Aorta (tissue), 5 donors: ENCODE measurements around the gene TLCD3B. TPM values are rescaled to one million over a fixed set of nuclear protein-coding genes. Genes with fewer than 3 reads are reported as not detected.

ENCODE experiments used
- ATAC-seq: fragments of 200-7000 bp; cut with Tn5 transposase; one replicate; pipeline ENCODE4 v1.9.1; 2022; ENCODE audit warnings: moderate library complexity; ENCODE audit not compliant: low FRiP score
- DNase-seq, 2 donors: peaks; one replicate each; pipeline ENCODE4 v3.0.0-alpha.2; 2020
- H3K27ac ChIP-seq, 2 donors: one replicate each; pipeline ENCODE4 v1.5.1; 2013; ENCODE audit warnings: low read length in 2 of 2, mild to moderate bottlenecking in 2 of 2, moderate library complexity in 2 of 2, control low read depth in 1 of 2, inconsistent platforms in 1 of 2, low read depth in 1 of 2
- H3K27me3 ChIP-seq, 2 donors: one replicate each; pipeline ENCODE4 v1.6.1; 2013; ENCODE audit warnings: control low read depth in 1 of 2, low read length in 1 of 2, mild to moderate bottlenecking in 1 of 2, moderate library complexity in 1 of 2; ENCODE audit not compliant: insufficient read depth in 2 of 2, control insufficient read depth in 1 of 2
- H3K36me3 ChIP-seq, 2 donors: one replicate each; pipeline ENCODE4 v1.6.1; 2013; ENCODE audit warnings: control low read depth in 1 of 2, low read length in 1 of 2, mild to moderate bottlenecking in 1 of 2; ENCODE audit not compliant: insufficient read depth in 2 of 2, control insufficient read depth in 1 of 2
- H3K4me1 ChIP-seq, 2 donors: one replicate each; pipeline ENCODE4 v1.6.1; 2013; ENCODE audit warnings: low read length in 2 of 2, control low read depth in 1 of 2, mild to moderate bottlenecking in 1 of 2, moderate library complexity in 1 of 2; ENCODE audit not compliant: insufficient read depth in 2 of 2, control insufficient read depth in 1 of 2
- H3K4me3 ChIP-seq, 2 donors: one replicate each; pipeline ENCODE4 v1.5.1; 2013; ENCODE audit warnings: low read length in 2 of 2, control low read depth in 1 of 2, mild to moderate bottlenecking in 1 of 2
- H3K9me3 ChIP-seq: one replicate; pipeline ENCODE4 v1.6.1; 2013; ENCODE audit warnings: mild to moderate bottlenecking, low read length; ENCODE audit not compliant: control insufficient read depth
- WGBS, 2 donors: extraction: QIAGEN DNeasy Blood & Tissue Kit; methylation state at CpG; one replicate each; pipeline ENCODE4 v1.1.7; 2013; 5-methylcytosine and 5-hydroxymethylcytosine counted together
- intact Hi-C, 2 donors: fragments of 100-400 bp; cut with DNase I; formaldehyde crosslinking; loops; one replicate each; pipeline versions ENCODE4 v1.14.2 to v1.15.0; 2022
- polyA plus RNA-seq, 2 donors: library from polyadenylated mRNA; stranded (reverse); fragments of 200-250 nt; gene quantifications; one replicate each; pipeline ENCODE4 v1.2.3, GENCODE V29; 2013
- total RNA-seq, 2 donors: library from RNA; stranded (reverse); fragmentation: NEBNext Ultra II Directional; extraction: Animal tissue kit (Norgen Biotek cat#: 25700); gene quantifications; one replicate each; pipeline ENCODE4 v1.2.1, GENCODE V29; 2021
- donor health status: healthy with polysubstance abuse.
- donor health status: Bipolar disorder and iron deficiency.
- donor health status: DM: no; HTN: no; CAD: no.
- donor health status: DM: no; HTN: no; CAD: no.
- donor health status: DM: yes; HTN: yes; CAD: no.

TLCD3B gene
- total and polyA plus RNA-seq, 4 donors = not detected

DNA sequence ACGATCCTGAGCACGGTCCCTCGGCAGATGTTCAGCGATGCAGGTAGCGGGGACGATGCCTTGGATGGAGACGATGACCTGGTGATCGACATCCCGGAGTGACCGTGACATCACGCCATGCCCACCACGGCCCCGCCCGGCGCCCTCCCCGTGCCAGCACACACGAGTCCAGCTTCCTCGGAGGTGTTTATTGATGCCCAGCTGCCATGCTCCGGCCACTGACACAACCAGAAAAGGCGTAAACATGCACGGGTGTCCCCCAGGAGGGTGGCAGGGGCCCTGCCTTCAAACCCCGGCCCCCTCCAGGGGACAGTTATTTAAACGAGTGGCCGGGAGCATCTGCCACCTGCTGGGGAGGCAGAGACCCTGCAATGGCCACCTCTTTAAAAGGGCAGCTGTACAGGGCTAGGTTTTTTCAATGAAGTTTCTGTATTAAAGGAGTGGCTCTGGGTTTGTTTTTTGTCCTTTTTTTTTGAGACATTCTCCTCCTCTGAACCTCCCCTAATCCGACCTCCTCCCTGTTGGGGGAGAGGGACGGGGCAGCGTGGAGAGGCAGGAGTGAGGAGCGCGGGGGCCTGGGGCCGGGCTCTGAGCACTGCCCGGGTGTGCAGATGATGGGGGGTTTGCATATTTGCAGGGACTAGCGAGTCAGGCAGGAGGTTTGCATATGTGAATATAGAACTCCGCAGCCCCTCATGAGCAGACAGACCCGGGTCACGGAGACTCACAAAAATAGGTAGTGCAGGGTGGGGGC, 25.6 kb downstream of the TLCD3B start:
- intact Hi-C loops = loop anchor here in 1 of 2 donors (5.0 kb wide), 1 partner anchor 258 kb away; the partner anchor contains the start of gene C16orf54
- H3K36me3 ChIP-seq = no peaks in the 10 kb centered on the region
- no peak overlapping the region for H3K4me3 ChIP-seq
- no peaks in the 10 kb centered on the region for H3K9me3 ChIP-seq
- DNase-seq = no peak
- no peaks in the 10 kb centered on the region for H3K27me3 ChIP-seq
- no peak overlapping the region for H3K27ac ChIP-seq
- H3K4me1 ChIP-seq = no peaks in the 10 kb centered on the region
- ATAC-seq = peak; percentile 52
- 54 to 64% methylated on average over 35 of the region's 35 CpGs for WGBS, 2 donors

DNA sequence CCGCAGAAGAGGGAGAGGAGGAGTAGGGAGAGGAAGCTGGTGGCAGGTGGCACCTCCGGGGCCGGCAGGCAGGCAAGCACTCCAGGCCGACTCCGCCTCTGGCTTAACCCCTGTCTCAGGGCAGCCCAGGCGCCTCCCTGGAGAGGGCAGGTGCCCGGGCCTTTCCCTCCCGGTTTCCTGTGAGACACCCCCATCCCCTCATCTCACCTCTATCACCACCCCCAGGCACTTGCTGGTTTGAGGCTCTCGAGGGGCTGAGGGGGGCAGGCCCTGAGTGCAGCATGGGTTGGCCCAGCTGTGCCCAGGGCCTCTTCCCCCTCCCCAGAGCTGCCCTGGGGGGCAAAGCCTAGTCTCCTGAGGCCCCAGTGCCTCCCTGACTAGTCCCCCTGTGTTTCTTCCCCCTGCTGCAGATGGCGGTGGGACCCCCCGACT, 26.2 kb downstream of the TLCD3B start:
- intact Hi-C loops = loop anchor here in 1 of 2 donors (5.0 kb wide), 1 partner anchor 258 kb away; the partner anchor contains the start of gene C16orf54
- Histone ChIP-seq H3K27me3 (no peaks in the 10 kb centered on the region), H3K9me3 (no peaks in the 10 kb centered on the region), H3K4me3 (no peak overlapping the region), H3K4me1 (no peaks in the 10 kb centered on the region), H3K27ac (no peak overlapping the region), H3K36me3 (no peaks in the 10 kb centered on the region)
- WGBS, 2 donors = 66 to 77% methylated on average over 6 to 11 of the region's 11 CpGs
- ATAC-seq (no peak), DNase-seq (no peak)

DNA sequence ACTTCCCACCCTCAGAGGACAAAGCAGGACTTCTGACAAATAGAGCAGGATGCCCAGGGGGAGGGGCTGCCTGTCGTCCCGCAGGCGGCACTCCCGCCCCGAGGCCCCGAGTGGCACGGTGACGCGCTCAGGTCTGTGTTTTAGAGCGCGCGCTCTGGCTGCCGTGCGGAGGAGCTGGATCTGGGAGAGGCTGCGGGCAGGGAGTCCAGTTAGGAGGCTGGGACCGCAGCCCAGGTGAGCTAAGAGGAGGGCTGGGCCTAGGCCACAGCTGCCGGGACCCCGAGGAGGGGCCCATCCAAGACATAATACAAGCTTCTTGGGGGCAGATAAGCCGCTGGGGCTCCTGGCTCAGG, 26.7 kb downstream of the TLCD3B start:
- no peaks in the 10 kb centered on the region for H3K4me1 ChIP-seq
- intact Hi-C loops = no loop called here
- DNase-seq = peak in 1 of 2 donors; percentile 70
- no peaks in the 10 kb centered on the region for H3K27me3 ChIP-seq
- no peak overlapping the region for H3K27ac ChIP-seq
- H3K4me3 ChIP-seq = no peak overlapping the region
- no peak for ATAC-seq
- H3K36me3 ChIP-seq = no peaks in the 10 kb centered on the region
- WGBS, 2 donors = 80 to 83% methylated on average over 18 to 19 of the region's 19 CpGs
- no peaks in the 10 kb centered on the region for H3K9me3 ChIP-seq

DNA sequence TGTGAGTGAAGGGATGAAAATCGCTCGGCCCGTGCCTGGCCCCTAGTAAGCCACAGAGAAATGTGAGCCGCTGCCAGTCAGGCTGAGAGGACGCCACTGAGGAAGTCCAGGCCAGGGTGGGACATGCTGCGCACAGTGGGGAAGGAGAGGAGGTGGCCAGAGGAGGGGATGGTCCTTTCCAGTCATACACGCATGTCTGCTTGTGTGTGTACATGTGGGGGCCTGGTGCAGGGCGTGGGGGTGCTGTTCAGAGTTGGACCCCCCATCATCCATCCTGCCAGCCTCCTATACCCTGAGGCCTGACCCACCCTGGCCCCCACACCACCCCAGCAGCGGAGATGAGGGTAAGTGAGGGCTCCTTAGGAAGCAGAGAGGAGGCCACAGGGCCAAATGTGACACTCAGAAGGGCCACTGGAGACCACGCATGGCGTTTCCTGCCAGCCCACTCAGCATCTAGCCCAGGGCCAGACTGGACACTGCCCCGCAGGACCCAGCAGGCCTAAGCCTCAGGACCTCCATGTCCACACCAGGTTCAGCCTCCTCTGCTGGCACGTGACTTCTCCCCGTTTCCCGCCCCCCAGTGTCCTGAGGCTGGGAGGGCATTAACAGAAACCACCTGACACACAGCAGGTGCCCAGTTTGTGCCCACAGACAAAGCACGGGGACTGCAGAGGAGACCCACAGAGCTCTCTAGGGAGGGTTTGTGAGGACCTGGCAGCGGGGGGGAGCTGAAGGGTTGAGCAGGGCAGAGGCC, 27.2 kb downstream of the TLCD3B start:
- H3K36me3 ChIP-seq = no peaks in the 10 kb centered on the region
- intact Hi-C loops = no loop called here
- H3K4me1 ChIP-seq = no peaks in the 10 kb centered on the region
- ATAC-seq (no peak), DNase-seq (peak in 1 of 2 donors; percentile 59)
- no peak overlapping the region for H3K27ac ChIP-seq
- 84 to 86% methylated on average over 15 to 17 of the region's 17 CpGs for WGBS, 2 donors
- no peaks in the 10 kb centered on the region for H3K27me3 ChIP-seq
- H3K9me3 ChIP-seq = no peaks in the 10 kb centered on the region
- no peak overlapping the region for H3K4me3 ChIP-seq

DNA sequence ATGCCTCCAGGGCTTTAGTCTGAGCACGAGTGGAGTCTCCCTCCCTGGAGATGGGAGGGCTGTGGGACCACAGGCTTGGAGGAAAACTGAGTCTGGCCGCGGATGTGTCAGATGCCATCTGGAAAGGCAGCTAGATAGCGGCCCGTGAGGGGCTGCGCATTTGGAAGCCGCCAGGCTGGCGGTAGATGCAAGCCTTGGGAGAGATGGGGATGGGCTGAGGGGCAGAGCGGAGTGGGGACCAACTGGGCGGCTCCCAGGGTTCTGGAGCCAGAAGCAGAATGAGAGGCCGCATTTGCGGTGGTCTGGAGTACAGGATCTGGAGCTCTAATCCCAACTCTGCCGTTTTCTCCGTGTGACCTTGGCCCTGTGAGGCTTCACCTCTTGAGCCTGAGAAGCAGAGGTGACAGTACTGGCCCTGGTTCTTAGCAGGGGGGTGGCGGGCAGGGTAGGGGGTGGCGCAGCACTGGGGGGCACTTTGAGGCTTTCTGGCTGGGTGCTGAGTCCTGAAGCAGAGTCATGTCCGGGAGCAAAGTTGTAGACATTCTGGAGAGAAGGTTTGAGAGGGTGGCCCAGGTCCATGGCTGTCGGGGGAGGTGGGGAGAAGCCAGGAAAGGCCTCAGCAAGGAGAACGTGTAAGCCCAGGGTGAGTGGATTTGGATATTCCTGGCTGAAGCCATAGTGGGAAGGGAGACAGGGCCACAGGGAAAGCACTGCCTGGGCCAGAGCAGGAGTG, 28.3 kb downstream of the TLCD3B start:
- Histone ChIP-seq H3K36me3 (no peaks in the 10 kb centered on the region), H3K27ac (no peak overlapping the region), H3K4me3 (no peak overlapping the region), H3K27me3 (no peaks in the 10 kb centered on the region), H3K4me1 (no peaks in the 10 kb centered on the region), H3K9me3 (no peaks in the 10 kb centered on the region)
- no peak for DNase-seq
- 83 to 85% methylated on average over 19 of the region's 19 CpGs for WGBS, 2 donors
- no peak for ATAC-seq
- intact Hi-C loops = no loop called here

DNA sequence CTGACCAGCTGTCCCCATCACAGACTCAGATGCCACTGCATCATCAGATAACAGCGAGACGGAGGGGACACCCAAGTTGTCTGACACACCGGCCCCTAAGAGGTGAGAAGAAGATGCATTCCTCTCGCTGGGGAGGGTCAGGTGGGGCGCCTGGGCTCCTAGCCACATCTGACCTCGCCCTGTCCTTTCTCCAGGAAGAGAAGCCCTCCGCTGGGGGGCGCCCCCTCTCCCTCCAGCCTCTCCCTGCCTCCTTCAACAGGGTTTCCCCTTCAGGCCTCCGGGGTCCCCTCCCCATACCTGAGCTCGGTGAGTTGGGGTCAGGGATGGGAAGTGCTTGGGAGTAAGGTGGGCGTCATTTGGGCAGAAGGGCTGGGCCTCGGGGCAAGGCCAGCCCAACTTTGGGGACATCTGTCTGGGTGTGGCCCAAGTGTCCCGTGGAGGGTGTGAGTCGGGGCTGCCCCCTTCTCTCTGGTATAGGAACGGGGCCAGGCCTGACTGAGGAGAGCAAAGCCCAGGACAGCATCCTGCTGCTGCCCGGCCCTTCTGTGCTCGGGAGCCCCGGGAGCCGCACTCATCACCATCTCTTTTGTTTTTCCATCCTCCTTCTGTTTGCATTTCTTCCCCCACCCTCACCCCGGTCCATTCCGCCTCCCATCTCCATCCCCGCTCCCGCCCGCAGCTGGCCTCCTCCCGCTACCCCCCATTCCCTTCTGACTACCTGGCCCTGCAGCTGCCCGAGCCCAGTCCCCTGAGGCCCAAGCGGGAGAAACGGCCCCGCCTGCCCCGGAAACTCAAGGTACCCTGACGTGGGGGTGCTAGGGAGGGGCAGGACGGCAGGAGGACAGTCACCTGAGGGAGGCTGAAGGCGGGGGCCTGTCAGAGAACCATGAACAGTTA, 30.1 kb downstream of the TLCD3B start:
- 75 to 80% methylated on average over 30 to 33 of the region's 33 CpGs for WGBS, 2 donors
- no peaks in the 10 kb centered on the region for H3K36me3 ChIP-seq
- H3K4me1 ChIP-seq = no peaks in the 10 kb centered on the region
- no peak overlapping the region for H3K27ac ChIP-seq
- no peaks in the 10 kb centered on the region for H3K27me3 ChIP-seq
- DNase-seq = no peak
- ATAC-seq = no peak
- intact Hi-C loops = no loop called here
- H3K4me3 ChIP-seq = no peak overlapping the region
- no peaks in the 10 kb centered on the region for H3K9me3 ChIP-seq

DNA sequence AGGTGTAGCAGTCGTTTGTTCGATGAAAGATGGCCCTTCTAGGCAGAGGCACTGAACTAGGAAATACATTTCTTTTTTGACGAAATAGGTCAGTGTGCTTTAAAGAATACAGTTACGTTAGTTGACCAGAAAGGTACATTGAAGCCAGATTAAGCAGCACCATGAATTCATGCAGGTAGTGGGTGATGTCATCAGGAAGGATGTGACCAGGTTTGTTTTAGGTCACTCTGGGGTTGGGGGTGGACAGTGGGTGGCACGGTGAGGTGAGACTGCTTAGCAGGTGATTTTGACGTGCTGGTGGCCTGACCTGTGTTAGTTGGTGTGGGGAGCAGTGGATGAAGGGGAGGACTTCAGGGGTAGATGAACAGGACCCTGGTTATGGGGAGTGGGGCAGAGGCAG, 31.5 kb downstream of the TLCD3B start:
- Histone ChIP-seq H3K9me3 (no peaks in the 10 kb centered on the region), H3K4me1 (no peaks in the 10 kb centered on the region), H3K4me3 (no peak overlapping the region), H3K27ac (no peak overlapping the region), H3K36me3 (no peaks in the 10 kb centered on the region), H3K27me3 (no peaks in the 10 kb centered on the region)
- ATAC-seq = no peak
- intact Hi-C loops = loop anchor here in 1 of 2 donors (5.0 to 10.0 kb wide), 2 partner anchors 37 to 185 kb away; partner anchors contain the start of genes PAGR1, PRRT2 and TMEM219
- WGBS, 2 donors = 87 to 91% methylated on average over 6 of the region's 6 CpGs
- DNase-seq = no peak

DNA sequence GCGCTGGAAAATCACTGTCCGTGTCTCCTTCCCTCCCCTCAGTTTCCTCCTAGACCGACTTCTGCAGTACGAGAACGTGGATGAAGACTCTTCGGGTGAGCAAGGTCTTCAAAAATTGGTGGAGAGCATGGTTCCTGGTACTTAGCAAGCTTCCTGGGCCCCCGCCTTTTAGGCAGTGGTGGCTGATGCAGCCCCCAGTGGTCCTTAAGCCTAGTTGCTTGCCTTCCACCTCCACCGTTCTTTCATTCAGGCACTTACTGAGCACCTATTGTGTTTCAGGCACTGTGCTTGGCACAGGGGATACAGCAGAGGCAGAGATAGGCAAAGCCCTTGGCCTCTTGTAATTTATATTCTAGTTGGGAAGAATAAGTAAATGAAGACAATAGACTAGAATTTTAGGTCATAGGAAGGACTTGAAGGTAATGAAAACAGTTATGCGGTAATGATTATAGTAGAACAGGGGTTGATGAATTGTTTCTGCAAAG, 34.3 kb downstream of the TLCD3B start:
- ATAC-seq (no peak), DNase-seq (no peak)
- H3K9me3 ChIP-seq = no peaks in the 10 kb centered on the region
- WGBS, 2 donors = 22 to 23% methylated on average over 9 of the region's 9 CpGs
- H3K4me3 ChIP-seq = peak overlapping the region; percentile 32 to 62
- no peaks in the 10 kb centered on the region for H3K4me1 ChIP-seq
- no peaks in the 10 kb centered on the region for H3K27me3 ChIP-seq
- H3K27ac ChIP-seq = no peak overlapping the region
- no peaks in the 10 kb centered on the region for H3K36me3 ChIP-seq
- intact Hi-C loops = loop anchor here in 1 of 2 donors (5.0 to 10.0 kb wide), 2 partner anchors 35 to 182 kb away; partner anchors contain the start of genes PAGR1, PRRT2 and TMEM219
